ENCODE measurements around the gene POLR2H. TPM values are rescaled to one million over a fixed set of nuclear protein-coding genes. Genes with fewer than 3 reads are reported as not detected.

The POLR2H gene
- total RNA-seq, 4 donors from 2014 or later: 58.1 to 113 (median 85.6) TPM

GRCh38 chr3:184341925-184342324, 19.6 kb upstream of the POLR2H start:
- peak; percentile 57 to 66 for DNase-seq
- Histone ChIP-seq H3K27me3 (no peaks in the 10 kb centered on the region), H3K36me3 (peaks cover 5 to 22% of the 10 kb centered on the region in 2 donors), H3K4me3 (replicated peaks in 1 of 3) (no peak overlapping the region), H3K4me1 (peaks cover 29 to 37% of the 10 kb centered on the region in 2 donors), H3K27ac (no peak overlapping the region), H3K9me3 (no peaks in the 10 kb centered on the region)
- TF ChIP-seq, protein P1, sequence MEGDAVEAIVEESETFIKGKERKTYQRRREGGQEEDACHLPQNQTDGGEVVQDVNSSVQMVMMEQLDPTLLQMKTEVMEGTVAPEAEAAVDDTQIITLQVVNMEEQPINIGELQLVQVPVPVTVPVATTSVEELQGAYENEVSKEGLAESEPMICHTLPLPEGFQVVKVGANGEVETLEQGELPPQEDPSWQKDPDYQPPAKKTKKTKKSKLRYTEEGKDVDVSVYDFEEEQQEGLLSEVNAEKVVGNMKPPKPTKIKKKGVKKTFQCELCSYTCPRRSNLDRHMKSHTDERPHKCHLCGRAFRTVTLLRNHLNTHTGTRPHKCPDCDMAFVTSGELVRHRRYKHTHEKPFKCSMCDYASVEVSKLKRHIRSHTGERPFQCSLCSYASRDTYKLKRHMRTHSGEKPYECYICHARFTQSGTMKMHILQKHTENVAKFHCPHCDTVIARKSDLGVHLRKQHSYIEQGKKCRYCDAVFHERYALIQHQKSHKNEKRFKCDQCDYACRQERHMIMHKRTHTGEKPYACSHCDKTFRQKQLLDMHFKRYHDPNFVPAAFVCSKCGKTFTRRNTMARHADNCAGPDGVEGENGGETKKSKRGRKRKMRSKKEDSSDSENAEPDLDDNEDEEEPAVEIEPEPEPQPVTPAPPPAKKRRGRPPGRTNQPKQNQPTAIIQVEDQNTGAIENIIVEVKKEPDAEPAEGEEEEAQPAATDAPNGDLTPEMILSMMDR (IDR thresholded peaks at IDR 0.05): no peak
- TF ChIP-seq POLR2A (IDR thresholded peaks at IDR 0.05): no peak
- intact Hi-C loops (cut with DNase I): no loop called here
- WGBS, 2 donors: 78 to 85% methylated on average over 7 of the region's 7 CpGs

- DNase-seq: no peak
- Histone ChIP-seq H3K4me3 (replicated peaks in 1 of 3) (no peak overlapping the region), H3K9me3 (no peaks in the 10 kb centered on the region), H3K27me3 (no peaks in the 10 kb centered on the region), H3K36me3 (peaks cover 5 to 22% of the 10 kb centered on the region in 2 donors), H3K4me1 (peaks cover 16 to 24% of the 10 kb centered on the region in 2 donors), H3K27ac (no peak overlapping the region)
- TF ChIP-seq POLR2A (IDR thresholded peaks at IDR 0.05): no peak
- TF ChIP-seq, protein P1 (IDR thresholded peaks at IDR 0.05): no peak
- 71 to 79% methylated on average over 4 to 5 of the region's 5 CpGs for WGBS, 2 donors
- intact Hi-C loops (cut with DNase I): no loop called here
Observed at GRCh38 chr3:184343200-184343876, 18.2 kb upstream of the POLR2H start.

DNA sequence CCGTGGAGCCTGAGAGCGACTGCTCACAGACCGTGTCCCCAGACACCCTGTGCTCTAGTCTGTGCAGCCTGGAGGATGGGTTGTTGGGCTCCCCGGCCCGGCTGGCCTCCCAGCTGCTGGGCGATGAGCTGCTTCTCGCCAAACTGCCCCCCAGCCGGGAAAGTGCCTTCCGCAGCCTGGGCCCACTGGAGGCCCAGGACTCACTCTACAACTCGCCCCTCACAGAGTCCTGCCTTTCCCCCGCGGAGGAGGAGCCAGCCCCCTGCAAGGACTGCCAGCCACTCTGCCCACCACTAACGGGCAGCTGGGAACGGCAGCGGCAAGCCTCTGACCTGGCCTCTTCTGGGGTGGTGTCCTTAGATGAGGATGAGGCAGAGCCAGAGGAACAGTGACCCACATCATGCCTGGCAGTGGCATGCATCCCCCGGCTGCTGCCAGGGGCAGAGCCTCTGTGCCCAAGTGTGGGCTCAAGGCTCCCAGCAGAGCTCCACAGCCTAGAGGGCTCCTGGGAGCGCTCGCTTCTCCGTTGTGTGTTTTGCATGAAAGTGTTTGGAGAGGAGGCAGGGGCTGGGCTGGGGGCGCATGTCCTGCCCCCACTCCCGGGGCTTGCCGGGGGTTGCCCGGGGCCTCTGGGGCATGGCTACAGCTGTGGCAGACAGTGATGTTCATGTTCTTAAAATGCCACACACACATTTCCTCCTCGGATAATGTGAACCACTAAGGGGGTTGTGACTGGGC, 16.8 kb upstream of the POLR2H start:
- Histone ChIP-seq H3K27ac (peak overlapping the region; percentile 67 to 80 (median 80)), H3K9me3 (no peaks in the 10 kb centered on the region), H3K4me3 (replicated peaks in 1 of 3) (no peak overlapping the region), H3K4me1 (peaks cover 12 to 17% of the 10 kb centered on the region in 2 donors), H3K27me3 (no peaks in the 10 kb centered on the region), H3K36me3 (peaks cover 5 to 22% of the 10 kb centered on the region in 2 donors)
- peak in 1 of 2 donors; percentile 6 for DNase-seq
- 75 to 78% methylated on average over 12 to 15 of the region's 24 CpGs for WGBS, 2 donors
- intact Hi-C loops (cut with DNase I): no loop called here
- TF ChIP-seq, protein P1 (IDR thresholded peaks at IDR 0.05): no peak
- no peak for TF ChIP-seq POLR2A (IDR thresholded peaks at IDR 0.05)

- DNase-seq: peak; percentile 94 to 96
Observed at GRCh38 chr3:184345317-184346144, 16.0 kb upstream of the POLR2H start.

More at GRCh38 chr3:184345317-184346144, 16.0 kb upstream of the POLR2H start:
- peak in 1 of 2 donors; percentile 64 for TF ChIP-seq POLR2A (IDR thresholded peaks at IDR 0.05)
- TF ChIP-seq, protein P1 (IDR thresholded peaks at IDR 0.05): peak in 5 of 6 experiments; percentile 27 to 68 (median 57)
- Histone ChIP-seq H3K4me3 (replicated peaks in 1 of 3) (no peak overlapping the region), H3K9me3 (no peaks in the 10 kb centered on the region), H3K27me3 (no peaks in the 10 kb centered on the region), H3K27ac (peak overlapping the region; percentile 67 to 80 (median 80)), H3K36me3 (peaks cover 5 to 22% of the 10 kb centered on the region in 2 donors), H3K4me1 (peaks cover 12 to 16% of the 10 kb centered on the region in 2 donors)
- intact Hi-C loops (cut with DNase I): no loop called here
- 28 to 31% methylated on average over 14 of the region's 14 CpGs for WGBS, 2 donors

Measured in thyroid gland (tissue), 4 donors.